Activated T-cell treated with anti-CD3 and anti-CD28 coated beads, Interleukin-2, amount 50 U/mL, for 1 hour (primary cell): ENCODE measurements around the gene EIF3D.
A peak's percentile ranks its signal among the peaks of the same experiment; 100 is the strongest.

Source experiments
- DNase-seq: peaks from one replicate; pipeline ENCODE4 v3.0.0-alpha.2; 2020

Gene EIF3D

DNA sequence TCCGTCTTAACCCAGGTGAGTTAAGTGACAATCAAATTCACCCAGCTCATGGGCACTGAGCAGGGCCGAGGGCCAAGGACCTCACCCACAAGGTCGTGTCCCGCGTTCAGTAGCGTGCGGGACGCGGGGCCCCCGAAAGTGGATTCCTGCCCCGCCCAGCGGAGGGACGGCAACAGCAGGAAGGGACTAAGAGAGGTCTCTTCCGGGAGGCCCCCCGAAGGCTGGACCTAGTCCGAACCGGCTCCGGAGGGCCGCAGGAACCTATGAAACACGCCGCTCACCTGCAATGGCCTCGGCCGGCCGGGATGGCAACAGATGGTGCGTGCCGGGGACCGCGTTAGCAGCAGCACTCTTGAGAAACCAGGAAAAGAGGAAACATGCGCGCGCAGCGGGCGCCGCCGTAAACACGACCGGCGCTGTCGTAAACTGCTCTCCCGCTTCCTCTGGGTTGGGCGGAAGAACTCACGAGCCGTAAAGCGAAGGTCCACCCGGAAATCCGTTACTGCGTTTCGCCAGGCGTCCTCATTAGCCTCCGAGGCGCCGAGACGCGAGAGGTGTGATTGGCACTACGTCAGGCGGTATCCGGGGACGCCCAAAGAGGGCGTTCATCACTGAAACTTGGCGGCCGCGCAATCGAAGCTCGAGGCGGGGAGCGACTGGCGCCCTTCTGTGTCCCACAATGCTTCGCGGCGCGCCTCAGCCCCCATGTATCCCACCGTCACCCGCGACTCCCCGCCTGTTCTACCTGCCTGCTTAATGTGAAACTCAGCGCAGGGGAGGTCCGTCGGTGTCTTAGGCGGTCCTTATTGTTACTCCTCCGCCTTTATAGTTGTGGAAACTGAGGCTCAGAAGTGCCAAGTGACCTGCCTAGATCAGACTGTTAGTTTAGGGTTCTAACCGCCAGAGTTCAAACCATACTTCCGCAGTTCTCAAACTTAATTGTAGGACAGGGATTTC is at the start of gene EIF3D:
TSS of gene EIF3D (minus strand) at position 372 of the 957 bp plus-strand sequence. CDS start 3,045 bp downstream, outside the sequence.
- DNase-seq = peak; percentile 97

DNA sequence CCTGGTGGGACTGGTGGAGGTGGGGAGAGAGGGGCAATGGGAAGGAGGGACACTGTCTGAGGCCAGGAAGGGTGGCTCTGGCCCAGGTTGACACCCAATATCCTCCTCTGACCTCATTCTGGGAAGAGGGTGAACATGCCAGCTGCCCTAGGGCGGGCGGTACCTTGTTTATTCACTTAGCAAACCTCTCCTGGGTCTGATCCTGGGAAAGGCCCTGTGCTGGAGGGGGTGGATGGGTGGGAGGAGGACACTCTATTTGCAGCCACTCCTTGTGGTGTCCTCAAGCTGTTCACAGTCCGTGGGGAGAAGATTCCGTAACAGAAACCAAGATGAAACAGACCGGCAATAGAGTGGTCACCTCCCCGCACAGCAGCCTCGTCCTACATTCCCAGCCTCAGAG is 49.7 kb upstream of the EIF3D start:
- DNase-seq = no peak

GRCh38 chr22:36577019-36577418 is 48.1 kb upstream of the EIF3D start:
- DNase-seq = no peak

- DNase-seq = no peak
Measured at GRCh38 chr22:36574728-36575127, 45.8 kb upstream of the EIF3D start.

DNA sequence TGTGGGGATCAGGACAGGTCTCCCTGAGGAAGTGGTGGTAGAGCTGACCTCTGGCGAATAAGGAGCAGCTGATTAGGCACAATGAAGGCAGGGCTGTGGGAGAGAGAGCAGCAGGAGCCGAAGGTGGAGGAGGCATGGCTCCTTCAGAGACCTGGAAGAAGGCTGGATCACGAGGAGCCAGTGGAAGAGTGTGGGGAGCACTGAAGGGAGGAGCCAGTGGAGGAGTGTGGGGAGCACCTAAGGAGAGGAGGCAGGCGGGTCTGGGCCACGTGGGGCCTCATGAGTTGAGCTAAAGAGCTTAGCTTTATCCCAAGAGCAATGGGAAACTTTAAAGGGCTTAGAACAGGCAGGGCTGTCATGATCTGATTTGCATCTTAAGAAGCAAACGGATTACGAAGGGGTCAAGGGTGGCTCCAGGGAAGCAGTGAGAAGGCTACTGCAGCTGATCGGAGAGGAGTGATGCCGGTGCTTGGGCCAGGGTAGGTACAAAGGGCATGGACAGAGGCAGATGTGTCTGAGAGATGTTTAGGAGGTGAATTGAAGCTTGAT is 44.9 kb upstream of the EIF3D start:
- no peak for DNase-seq

DNA sequence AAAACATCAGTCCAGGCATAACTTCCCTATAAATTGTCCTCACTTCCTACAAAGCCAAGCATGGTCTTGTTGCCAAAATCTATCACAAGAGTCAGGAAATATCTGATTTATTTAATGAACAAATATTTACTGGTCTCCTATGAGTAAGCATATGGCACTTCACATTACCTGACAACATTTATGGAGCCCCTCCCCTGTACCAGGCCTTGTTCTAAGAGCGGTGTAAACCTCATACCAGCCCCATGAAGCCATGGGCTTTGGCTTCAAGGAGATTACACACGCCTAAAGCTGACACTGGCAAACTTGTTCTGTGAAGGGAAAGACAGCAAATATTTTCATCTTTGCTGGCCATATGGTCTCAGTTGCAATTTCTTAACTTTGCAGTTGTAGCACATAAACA is 43.0 kb upstream of the EIF3D start:
- no peak for DNase-seq

DNA sequence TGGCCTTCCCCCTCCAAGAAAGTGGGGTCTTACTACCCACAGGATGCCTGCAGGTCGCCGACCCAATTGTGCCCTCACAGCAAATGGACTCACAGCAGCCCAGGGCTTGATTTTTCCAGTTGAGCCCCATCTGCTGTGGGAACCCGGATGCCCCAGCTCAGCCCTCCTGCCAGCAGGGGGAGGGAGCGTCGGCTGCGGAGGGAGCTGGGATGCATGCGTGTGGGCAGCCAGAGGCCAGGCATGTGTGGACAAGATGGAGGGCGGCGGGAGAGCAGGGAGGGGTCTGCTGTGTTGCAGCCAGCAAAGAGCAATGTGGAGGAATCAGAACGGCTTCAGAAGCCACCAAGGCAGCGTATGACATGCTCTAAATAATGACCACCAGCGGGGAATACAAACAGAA is 41.0 kb upstream of the EIF3D start:
- DNase-seq = no peak

GRCh38 chr22:36568846-36569245 is 39.9 kb upstream of the EIF3D start:
- no peak for DNase-seq

GRCh38 chr22:36566720-36567119 is 37.8 kb upstream of the EIF3D start:
- no peak for DNase-seq

DNA sequence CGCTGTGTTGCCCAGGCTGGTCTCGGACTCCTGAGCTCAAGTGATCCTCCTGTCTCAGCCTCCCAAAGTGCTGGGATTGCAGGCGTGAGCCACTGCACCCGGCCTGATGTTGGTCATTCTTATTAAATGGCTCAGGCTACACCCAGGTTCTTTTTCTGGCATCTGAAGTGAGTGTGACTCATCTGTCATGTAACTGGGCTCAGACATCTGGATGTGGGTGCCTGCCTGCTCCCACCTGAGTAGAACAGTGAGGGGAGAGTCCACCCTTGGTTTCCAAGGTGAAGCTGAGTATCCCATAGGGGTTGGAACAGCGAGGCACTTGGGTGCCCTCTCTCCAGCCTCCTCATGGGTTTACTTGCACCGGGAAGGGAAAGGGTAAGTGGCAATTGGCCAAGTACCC is 36.7 kb upstream of the EIF3D start:
- no peak for DNase-seq

GRCh38 chr22:36565159-36565507 is 36.2 kb upstream of the EIF3D start:
- DNase-seq = no peak

GRCh38 chr22:36564422-36565158 is 35.6 kb upstream of the EIF3D start:
- DNase-seq = no peak

GRCh38 chr22:36563898-36564297 is 34.9 kb upstream of the EIF3D start:
- DNase-seq = no peak

DNA sequence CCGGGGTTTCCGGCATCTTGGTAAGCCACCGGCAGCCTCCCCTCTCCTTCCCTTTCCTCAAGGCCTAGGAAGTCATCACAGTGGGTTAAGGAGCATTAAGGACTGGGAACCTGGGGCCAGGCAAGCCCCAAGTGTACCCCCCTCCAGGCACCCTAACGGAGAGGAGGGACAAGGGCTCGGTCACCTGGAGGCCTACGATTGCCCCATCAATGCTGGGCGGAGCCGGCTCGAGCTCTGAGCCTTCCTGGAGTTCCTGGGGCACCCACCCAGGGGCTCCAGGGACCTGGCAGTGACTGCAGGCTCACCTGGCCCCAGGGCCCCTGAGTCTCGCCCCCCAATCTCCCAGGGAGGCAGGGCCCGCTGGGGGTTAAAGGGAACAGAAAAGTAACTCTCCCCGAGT is 34.5 kb upstream of the EIF3D start:
- no peak for DNase-seq

GRCh38 chr22:36563001-36563400 is 34.0 kb upstream of the EIF3D start:
- DNase-seq = no peak

DNA sequence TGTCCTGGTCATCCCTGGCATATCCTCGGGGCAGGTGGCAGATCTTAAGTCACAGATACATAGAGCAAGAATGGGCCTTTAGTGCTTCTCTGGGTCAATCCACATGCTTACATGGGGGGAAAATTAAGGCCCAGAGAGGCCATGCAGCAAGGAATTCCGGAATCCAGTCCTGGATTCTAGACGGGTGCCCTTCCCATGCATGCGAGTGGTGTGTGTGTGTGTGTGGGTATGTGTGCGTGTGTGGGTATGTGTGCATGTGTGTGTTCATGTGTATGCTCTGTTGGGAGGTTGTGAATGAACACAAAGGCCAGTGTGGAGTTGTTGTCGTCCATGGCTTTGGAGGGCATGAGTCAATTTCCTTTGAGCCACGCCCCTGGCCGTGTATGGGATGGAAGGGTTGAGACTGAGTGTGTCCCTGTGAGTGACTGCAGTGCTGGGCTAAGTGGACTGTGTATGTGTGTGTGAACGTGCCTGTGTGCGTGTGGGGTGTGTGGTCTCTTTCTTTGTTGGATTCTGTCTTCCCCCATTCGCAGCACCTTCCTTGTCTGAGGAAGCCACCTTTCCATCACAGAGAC is 33.4 kb upstream of the EIF3D start:
- no peak for DNase-seq

DNA sequence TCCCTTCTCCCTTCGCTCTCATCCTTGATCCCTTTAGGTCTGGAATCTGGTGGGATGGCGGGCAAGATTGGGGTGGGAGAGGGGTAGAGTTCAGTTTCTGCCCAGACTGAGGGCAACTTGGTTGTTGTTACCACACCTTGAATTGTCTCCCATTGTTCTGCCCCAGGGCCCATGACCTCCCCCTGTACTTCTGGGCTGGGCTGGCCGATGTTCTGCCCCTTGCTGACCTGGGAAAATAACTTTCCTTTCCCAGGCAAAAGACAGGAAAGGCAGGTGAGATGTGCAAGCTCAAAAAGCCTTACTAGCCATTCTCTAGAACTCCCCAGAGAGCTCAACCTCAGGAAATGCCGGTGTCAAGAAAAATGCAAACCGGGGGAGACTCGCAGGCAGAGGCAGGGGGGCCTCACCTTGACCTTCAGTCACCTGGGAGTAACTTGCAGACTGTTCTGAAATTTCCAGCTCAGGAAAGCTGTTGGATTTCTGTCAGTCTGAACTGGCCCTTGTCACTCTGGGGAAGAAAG is 32.4 kb upstream of the EIF3D start:
- no peak for DNase-seq

GRCh38 chr22:36560001-36560400 is 31.0 kb upstream of the EIF3D start:
- no peak for DNase-seq

- no peak for DNase-seq
Measured at GRCh38 chr22:36554098-36554497, 25.1 kb upstream of the EIF3D start.

DNA sequence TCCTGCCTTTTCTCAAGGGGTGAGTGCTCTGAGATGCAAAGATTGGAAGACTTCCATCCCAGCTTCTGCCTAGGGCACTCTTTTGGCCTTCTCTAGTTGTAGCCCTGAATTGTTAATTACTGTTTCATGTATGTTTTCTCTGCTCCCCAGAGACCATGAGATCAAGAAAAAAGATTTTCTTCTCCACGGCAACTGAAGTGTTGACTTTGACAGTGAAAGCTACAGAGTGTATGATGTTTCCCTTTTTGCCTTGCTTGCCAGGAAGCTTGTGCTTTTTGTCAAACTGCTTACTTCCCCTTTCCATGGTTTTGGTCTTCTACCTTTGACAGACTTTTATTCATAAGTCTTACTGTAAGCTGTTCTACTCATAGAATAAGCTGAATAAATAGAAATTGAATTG is 23.3 kb upstream of the EIF3D start:
- DNase-seq = no peak

DNA sequence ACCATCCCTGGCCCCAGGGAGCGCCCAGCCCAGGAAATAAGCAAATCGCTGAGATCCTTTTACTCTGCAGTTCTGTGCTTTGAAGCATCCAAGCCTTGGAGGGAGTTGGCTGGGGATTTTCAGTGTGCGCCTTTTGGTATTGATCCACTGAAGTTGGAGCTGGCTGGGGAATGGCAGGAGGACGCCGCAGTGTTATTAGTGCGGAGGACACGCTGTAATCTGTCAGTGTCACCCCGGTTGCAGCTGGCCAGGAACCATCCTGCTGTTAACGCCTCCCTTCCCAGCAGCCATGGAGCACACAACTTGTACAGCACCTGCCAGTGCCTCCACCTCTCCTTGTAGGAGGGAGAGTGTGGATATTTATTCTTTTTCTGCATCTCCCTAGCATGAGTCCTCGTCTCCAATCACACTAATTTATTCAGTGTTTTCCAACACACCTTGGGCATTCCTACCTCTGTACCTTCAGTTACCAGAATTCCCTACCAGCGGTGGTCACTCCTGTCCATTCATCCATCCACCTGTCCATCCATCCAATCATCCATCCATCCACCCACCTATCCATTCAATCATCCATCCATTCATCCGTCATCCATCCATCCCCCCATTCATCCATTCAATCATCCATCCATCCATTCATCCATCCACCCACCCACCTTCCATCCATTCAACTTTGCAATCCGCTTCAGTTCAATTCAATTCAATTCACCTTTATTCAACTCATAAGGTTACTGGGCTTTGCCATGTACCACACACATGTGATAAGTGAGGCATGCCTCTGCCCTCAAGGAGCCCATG is 21.9 kb upstream of the EIF3D start:
- DNase-seq = no peak

DNA sequence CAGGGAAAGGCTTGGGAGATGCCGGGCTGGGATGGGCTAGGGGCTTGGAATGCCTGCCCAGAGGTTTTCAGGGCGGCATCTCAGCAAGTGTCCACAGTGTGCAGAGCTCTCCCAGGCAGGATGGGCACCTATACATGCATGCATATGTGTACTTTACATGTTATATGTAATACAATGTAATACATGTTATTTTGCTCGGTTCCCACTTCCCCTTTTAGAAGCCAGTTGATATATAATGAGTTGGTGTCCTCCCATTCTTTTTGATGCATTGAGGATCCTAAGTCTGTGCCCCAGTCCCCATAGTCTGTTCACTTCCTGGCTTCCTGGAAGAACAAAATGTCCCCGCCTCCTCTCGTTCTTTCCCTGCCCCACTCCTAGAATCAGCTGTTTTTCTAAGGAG is 20.1 kb upstream of the EIF3D start:
- DNase-seq = no peak
